Upper lobe of left lung (tissue), 4 donors: ENCODE data around the gene C11orf52.

Experiments used
- CTCF ChIP-seq, 6 experiments: fragments of 450-650 bp in 4 of 6; fragments of 200-600 bp in 2 of 6; sonication (generic) in 2 of 6; IDR thresholded peaks; one replicate each; pipeline ENCODE4 v1.5.1; 2016 to 2019; ENCODE audit warnings: antibody characterized with exemption in 6 of 6
- EP300 ChIP-seq, 4 donors: sonication (generic); formaldehyde crosslinking; IDR thresholded peaks; one replicate each; pipeline ENCODE4 v1.5.1; 2017; ENCODE audit warnings: antibody characterized with exemption in 4 of 4, control low read depth in 2 of 4
- POLR2A ChIP-seq, 4 donors: fragments of 450-650 bp; IDR thresholded peaks; one replicate each; pipeline ENCODE4 v1.5.1; 2016 to 2017; ENCODE audit warnings: antibody characterized with exemption in 4 of 4, mild to moderate bottlenecking in 2 of 4
- POLR2AphosphoS5 ChIP-seq, 2 donors: sonication (generic); formaldehyde crosslinking; IDR thresholded peaks; one replicate each; pipeline ENCODE4 v1.5.1; 2017; ENCODE audit warnings: antibody characterized with exemption in 2 of 2

- TF ChIP-seq CTCF (IDR thresholded peaks at IDR 0.05), result no peak
- no peak for TF ChIP-seq POLR2A (IDR thresholded peaks at IDR 0.05)
- no peak for TF ChIP-seq POLR2AphosphoS5 (IDR thresholded peaks at IDR 0.05)
- TF ChIP-seq EP300 (IDR thresholded peaks at IDR 0.05), result no peak
These were observed 15.2 kb downstream of the C11orf52 start for GRCh38 chr11:111933872-111934271.
